SIG-M5 treated with dmso at 0.1 percent for 504 hours (cell line): ENCODE measurements around the gene HMGXB4.

Experiments used
- DNase-seq: peaks from one replicate; lab custom pipeline; 2025; ENCODE audit not compliant: unreplicated experiment; lab: John Stamatoyannopoulos, UW

Gene HMGXB4

DNA sequence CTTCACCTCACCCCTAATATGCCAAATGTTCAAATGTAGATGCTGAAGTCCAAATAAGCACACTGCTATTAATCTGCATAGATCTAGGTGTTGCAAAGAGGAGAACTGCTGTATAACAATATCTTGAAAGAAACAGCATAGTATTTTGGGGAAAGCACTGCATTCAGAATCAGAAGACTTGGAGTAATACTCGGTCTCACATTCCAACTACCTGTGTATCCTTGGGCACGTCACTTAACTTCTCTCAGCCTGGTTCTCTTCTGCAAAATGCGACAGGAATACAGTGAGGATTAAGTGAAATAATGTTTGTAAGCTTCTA, 332 bp upstream of the HMGXB4 start:
- no peak for DNase-seq

- no peak for DNase-seq
Measured at GRCh38 chr22:35258191-35258988, 1.1 kb downstream of the HMGXB4 start.

DNA sequence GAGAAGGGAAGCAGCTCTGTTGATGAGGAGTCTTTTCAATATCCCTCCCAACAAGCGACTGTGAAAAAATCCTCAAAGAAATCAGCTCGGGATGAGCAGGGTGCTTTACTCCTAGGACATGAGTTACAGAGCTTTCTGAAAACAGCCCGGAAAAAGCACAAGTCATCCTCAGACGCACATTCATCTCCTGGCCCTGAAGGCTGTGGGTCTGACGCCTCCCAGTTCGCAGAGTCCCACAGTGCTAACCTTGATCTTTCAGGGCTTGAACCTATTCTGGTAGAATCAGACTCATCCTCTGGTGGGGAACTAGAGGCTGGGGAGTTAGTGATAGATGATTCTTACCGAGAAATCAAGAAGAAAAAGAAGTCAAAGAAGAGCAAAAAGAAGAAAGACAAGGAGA, 7.7 kb downstream of the HMGXB4 start:
- DNase-seq = no peak

GRCh38 chr22:35266277-35266676, 9.0 kb downstream of the HMGXB4 start:
- no peak for DNase-seq

- DNase-seq = no peak
Measured at GRCh38 chr22:35269630-35270029, 12.3 kb downstream of the HMGXB4 start.

DNA sequence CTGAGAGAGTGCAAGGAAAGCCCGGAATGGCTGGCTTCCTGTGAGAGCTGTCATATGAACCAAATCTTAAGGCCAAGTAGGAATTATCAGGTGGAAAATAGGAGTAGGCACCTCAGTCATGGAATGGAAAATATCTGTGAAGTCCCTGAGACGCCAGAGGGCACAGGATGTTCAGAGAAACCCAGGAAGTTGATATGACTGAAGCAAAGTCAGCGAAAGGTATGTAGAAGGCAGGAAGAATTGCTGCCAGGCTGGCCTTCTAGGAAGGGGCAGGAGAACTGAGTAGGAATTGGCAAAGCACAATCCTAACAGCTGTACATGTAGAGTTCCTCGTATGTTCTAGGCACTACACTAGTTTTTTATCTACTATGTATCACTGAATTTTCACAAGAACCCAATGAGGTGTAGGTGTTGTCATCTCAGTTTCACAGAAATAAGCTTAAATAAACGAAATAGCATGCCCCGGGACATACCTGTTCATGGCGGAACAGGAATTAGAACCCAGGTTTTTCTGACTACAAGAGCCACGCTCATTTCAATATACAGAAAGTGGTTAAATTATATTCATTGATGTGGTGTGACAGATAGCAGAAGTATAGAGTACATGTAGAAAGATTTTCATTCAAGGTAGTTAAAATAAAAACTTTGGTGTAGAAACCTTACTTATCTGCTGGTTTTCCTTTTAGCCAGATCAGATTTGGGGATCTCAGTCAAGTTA, 17.0 kb downstream of the HMGXB4 start:
- DNase-seq = no peak

DNA sequence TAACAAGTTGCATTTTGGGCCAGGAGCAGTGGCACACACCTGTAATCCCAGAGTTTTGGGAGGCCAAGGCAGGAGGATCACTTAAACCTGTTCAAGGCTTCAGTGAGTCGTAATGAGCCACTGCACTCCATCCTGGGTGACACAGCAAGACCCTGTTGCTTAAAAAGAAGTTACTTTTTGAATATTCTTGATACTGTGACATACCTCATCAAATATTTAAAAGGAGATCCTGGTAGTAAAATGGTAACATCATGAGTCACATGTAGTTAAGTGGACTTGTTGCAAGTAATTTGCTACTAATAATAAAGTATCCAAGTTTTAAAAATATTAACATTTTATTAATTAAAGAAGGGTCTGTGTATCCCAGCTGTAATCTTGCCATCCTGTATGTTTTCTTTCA, 18.3 kb downstream of the HMGXB4 start:
- DNase-seq = no peak

GRCh38 chr22:35276019-35276418, 18.7 kb downstream of the HMGXB4 start:
- DNase-seq = no peak

DNA sequence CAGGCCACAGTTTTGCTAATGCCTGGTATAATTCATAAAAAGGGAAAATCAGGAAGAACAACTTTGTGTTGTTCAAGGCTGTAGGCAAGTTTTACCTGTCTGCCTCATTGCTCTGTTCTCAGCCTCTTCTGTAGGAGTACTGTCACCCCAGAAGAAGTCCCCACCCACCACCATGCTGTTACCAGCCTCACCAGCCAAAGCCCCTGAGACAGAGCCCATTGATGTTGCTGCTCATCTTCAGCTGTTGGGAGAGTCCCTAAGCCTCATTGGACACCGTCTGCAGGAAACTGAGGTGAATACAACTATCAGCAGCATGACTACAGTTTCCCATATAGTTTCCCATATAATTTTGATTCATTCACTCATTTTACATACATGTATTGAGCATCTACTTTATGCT, 30.8 kb downstream of the HMGXB4 start:
- no peak for DNase-seq

GRCh38 chr22:35292786-35293185, 35.5 kb downstream of the HMGXB4 start:
- no peak for DNase-seq

DNA sequence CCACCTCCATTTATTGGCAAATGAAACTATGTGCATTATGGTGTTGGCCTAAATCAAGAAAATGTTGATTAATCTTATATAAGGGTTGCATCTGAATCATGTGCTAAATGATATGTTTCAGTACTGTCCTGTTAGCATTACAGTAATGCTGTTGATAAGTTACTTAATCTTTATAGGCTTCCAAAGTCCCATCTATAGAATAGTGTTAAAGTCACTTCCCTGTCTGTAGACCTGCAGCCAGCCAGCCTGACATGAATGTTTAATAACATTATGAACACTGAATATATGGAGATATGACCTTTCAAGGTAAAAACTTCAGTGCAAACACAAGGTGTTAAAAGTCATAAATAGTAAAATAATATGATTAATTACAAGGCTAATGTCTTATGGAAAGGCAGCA, 38.8 kb downstream of the HMGXB4 start:
- DNase-seq = no peak

- DNase-seq = no peak
Measured at GRCh38 chr22:35299217-35299672, 42.0 kb downstream of the HMGXB4 start.

- peak; percentile 94 for DNase-seq
Measured at GRCh38 chr22:35299673-35300499, 42.6 kb downstream of the HMGXB4 start, which contains the start of gene TOM1. TSS of gene TOM1 (plus strand) at chr22:35299894. CDS start at chr22:35299929, 35 bp downstream.

DNA sequence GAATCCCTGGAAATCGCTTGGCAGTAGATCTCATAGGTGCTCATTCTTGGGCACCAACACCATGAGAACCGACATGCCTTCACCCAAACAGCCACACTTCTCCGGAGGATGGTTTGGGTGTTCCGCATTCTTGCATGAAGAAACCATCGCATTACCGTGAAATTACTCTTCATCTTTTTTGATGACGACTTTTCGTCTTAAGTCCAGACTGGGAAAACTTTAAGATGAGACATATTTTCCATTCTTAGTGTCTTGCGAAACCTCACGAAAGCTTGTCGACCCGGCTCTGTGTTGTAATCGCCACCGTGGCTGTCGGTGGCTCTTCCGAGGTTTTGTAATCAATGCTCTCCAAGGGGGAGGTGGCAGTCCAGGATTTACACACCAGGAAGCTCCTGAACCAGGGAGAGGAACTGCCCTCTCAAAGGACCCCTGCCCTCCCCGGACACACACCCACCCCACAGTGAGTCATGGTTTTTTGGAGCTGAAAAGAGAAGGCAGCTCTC, 44.1 kb downstream of the HMGXB4 start:
- DNase-seq = peak; percentile 92

- no peak for DNase-seq
Measured at GRCh38 chr22:35303029-35303624, 45.8 kb downstream of the HMGXB4 start.

DNA sequence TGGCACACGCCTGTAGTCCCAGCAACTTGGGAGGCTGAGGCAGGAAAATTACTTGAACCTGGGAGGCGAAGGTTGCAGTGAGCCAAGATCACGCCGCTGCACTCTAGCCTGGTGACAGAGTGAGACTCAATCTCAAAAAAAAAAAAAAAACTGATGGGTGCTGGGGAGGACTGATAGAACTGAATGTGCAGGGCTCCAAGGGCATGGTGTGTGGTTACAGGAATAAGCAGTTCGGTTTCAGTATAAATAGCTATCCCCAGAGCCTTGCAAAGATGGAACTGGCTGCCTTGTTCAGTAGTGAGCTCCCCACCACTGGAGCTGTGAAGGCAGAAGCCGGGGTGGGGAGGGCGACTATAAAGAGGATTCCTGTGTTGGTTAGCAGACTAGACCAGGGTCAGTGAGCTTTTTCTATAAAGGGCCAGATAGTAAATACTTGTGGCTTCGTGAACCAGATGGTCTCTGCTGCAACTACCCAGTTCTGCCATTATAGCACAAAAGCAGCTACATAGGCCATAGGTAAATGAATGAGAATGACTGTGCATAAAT, 48.3 kb downstream of the HMGXB4 start:
- DNase-seq = no peak

- DNase-seq = no peak
Measured at GRCh38 chr22:35306350-35306967, 49.2 kb downstream of the HMGXB4 start.

- DNase-seq = no peak
Measured at GRCh38 chr22:35307372-35307771, 50.1 kb downstream of the HMGXB4 start.

DNA sequence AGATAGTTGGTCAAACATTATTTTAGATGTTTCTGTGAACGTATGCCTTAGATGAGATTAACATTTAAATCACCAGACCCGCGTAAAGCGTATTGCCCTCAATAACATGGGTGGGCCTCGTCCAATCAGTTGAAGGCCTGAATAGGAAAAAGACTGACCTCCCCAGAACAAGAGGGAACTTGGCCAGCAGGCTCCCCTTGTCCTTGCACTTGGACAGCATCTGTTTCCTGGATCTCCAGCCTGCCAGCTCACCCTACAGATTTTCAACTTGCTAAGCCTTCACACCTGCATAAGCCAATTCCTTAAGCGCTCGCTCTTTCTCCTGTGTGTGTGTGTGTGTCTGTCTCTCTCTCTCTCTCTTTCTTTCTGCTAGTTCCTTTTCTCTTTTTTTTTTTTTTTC, 50.6 kb downstream of the HMGXB4 start:
- no peak for DNase-seq

DNA sequence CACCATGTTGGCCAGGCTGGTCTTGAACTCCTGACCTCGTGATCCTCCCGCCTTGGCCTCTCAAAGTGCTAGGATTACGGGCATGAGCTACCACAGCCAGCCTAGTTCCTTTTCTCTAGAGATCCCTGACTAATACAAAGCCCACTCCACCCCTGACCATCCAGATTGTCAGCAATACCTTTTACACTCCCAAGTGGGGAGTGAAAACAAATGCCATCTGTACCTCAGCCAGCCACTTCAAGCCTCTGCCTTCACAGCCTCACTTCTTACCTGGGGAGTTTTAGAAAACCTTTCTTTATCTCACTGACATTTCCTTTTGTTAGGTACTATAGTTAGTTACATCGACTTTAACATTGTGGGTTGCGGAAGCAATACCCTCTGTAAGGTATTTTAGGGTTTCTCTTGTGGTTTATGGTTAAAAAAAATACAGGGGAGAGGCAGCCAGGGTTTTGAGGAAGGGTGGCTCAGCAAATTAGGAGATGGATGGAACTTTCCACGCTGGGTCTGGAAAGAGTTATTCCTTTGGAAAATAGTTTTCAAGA, 51.3 kb downstream of the HMGXB4 start:
- peak; percentile 42 for DNase-seq
